ENCODE data around the gene CUZD1. TPM values are rescaled to one million over a fixed set of nuclear protein-coding genes. Genes with fewer than 3 reads are reported as not detected.

Gene CUZD1
- total RNA-seq, 2 donors from 2014 or later, result not detected

GRCh38 chr10:122812751-122813150 lies 32.9 kb downstream of the CUZD1 start:
- ATAC-seq (ENCODE audit: insufficient number of reproducible peaks, low FRiP score, low read depth) (no peak), DNase-seq (ENCODE audit: low spot score) (no peak)
- H3K27me3 ChIP-seq (replicated peaks; ENCODE audit: insufficient read depth), result no peaks in the 10 kb centered on the region
- H3K4me3 ChIP-seq, result no peak overlapping the region
- no peaks in the 10 kb centered on the region for H3K4me1 ChIP-seq (ENCODE audit: control insufficient read depth in 1 of 2, low read depth in 2 of 2)
- H3K27ac ChIP-seq, result no peak overlapping the region
- no peaks in the 10 kb centered on the region for H3K9me3 ChIP-seq
- no peaks in the 10 kb centered on the region for H3K36me3 ChIP-seq
- no peak for TF ChIP-seq CTCF (IDR thresholded peaks at IDR 0.05)

- H3K4me1 ChIP-seq (ENCODE audit: control insufficient read depth in 1 of 2, low read depth in 2 of 2), result no peaks in the 10 kb centered on the region
- DNase-seq (ENCODE audit: low spot score) (no peak), ATAC-seq (ENCODE audit: insufficient number of reproducible peaks, low FRiP score, low read depth) (no peak)
- no peaks in the 10 kb centered on the region for H3K36me3 ChIP-seq
- no peak for TF ChIP-seq CTCF (IDR thresholded peaks at IDR 0.05)
- no peak overlapping the region for H3K27ac ChIP-seq
- no peaks in the 10 kb centered on the region for H3K27me3 ChIP-seq (replicated peaks; ENCODE audit: insufficient read depth)
- no peak overlapping the region for H3K4me3 ChIP-seq
- no peaks in the 10 kb centered on the region for H3K9me3 ChIP-seq
These were observed 43.4 kb downstream of the CUZD1 start for GRCh38 chr10:122802282-122802681.

- Histone ChIP-seq H3K9me3 (no peaks in the 10 kb centered on the region), H3K4me1 (ENCODE audit: control insufficient read depth in 1 of 2, low read depth in 2 of 2) (no peaks in the 10 kb centered on the region), H3K36me3 (no peaks in the 10 kb centered on the region), H3K27me3 (replicated peaks; ENCODE audit: insufficient read depth) (no peaks in the 10 kb centered on the region), H3K4me3 (no peak overlapping the region), H3K27ac (no peak overlapping the region)
- no peak for ATAC-seq (ENCODE audit: insufficient number of reproducible peaks, low FRiP score, low read depth)
- no peak for DNase-seq (ENCODE audit: low spot score)
- no peak for TF ChIP-seq CTCF (IDR thresholded peaks at IDR 0.05)
These were observed 46.9 kb downstream of the CUZD1 start for GRCh38 chr10:122798704-122799231.

- no peak overlapping the region for H3K4me3 ChIP-seq
- H3K4me1 ChIP-seq (ENCODE audit: control insufficient read depth in 1 of 2, low read depth in 2 of 2), result no peaks in the 10 kb centered on the region
- H3K27ac ChIP-seq, result no peak overlapping the region
- no peaks in the 10 kb centered on the region for H3K36me3 ChIP-seq
- no peaks in the 10 kb centered on the region for H3K9me3 ChIP-seq
- TF ChIP-seq CTCF (IDR thresholded peaks at IDR 0.05), result no peak
- ATAC-seq (ENCODE audit: insufficient number of reproducible peaks, low FRiP score, low read depth), result no peak
- DNase-seq (ENCODE audit: low spot score), result no peak
- no peaks in the 10 kb centered on the region for H3K27me3 ChIP-seq (replicated peaks; ENCODE audit: insufficient read depth)
These were observed 48.9 kb downstream of the CUZD1 start for GRCh38 chr10:122796796-122797195.

- DNase-seq (ENCODE audit: low spot score), result no peak
- no peak overlapping the region for H3K27ac ChIP-seq
- no peaks in the 10 kb centered on the region for H3K4me1 ChIP-seq (ENCODE audit: control insufficient read depth in 1 of 2, low read depth in 2 of 2)
- H3K9me3 ChIP-seq, result no peaks in the 10 kb centered on the region
- no peak for ATAC-seq (ENCODE audit: insufficient number of reproducible peaks, low FRiP score, low read depth)
- H3K4me3 ChIP-seq, result no peak overlapping the region
- H3K27me3 ChIP-seq (replicated peaks; ENCODE audit: insufficient read depth), result no peaks in the 10 kb centered on the region
- H3K36me3 ChIP-seq, result no peaks in the 10 kb centered on the region
- no peak for TF ChIP-seq CTCF (IDR thresholded peaks at IDR 0.05)
These were observed 49.7 kb downstream of the CUZD1 start for GRCh38 chr10:122795924-122796323.

All from thoracic aorta (tissue), 2 donors.